WTC11 (cell line): ENCODE results near the gene CD300E. TPM values are rescaled to one million over a fixed set of nuclear protein-coding genes. Genes with fewer than 3 reads are reported as not detected.

Experiments
- ATAC-seq: fragments of 200-7000 bp; cut with Tn5 transposase; 2 replicates; pipeline ENCODE4 v1.10.0; 2021; ENCODE audit warnings: mild to moderate bottlenecking, moderate library complexity
- CTCF ChIA-PET: fragments of 300-600 bp; sonication (Branson Sonifier 250); formaldehyde crosslinking; loops from one replicate; lab custom pipeline; 2021; ENCODE audit warnings: antibody characterized with exemption; lab: Charles Lee
- POLR2A ChIA-PET: fragments of 350-600 bp; sonication (Branson Sonifier 250); formaldehyde crosslinking; loops from one replicate; lab custom pipeline; 2021; ENCODE audit warnings: antibody characterized with exemption; lab: Charles Lee
- DNase-seq: peaks from one replicate; pipeline ENCODE4 v3.0.0; 2021; ENCODE audit warnings: low spot score
- H3K27ac Mint-ChIP-seq: 2 replicates; pipeline ENCODE4 v1.8.0; 2021; ENCODE audit warnings: mixed read lengths
- H3K27me3 Mint-ChIP-seq: 2 replicates; pipeline ENCODE4 v1.8.0; 2021; ENCODE audit warnings: low read depth, mild to moderate bottlenecking, moderate library complexity, mixed read lengths
- H3K36me3 Mint-ChIP-seq: 2 replicates; pipeline ENCODE4 v1.8.0; 2021; ENCODE audit warnings: mixed read lengths
- H3K4me1 Mint-ChIP-seq: 2 replicates; pipeline ENCODE4 v1.8.0; 2022; ENCODE audit warnings: mixed read lengths
- H3K4me3 Mint-ChIP-seq: 2 replicates; pipeline ENCODE4 v1.8.0; 2021; ENCODE audit warnings: mild to moderate bottlenecking, moderate library complexity, mixed read lengths
- H3K9me3 Mint-ChIP-seq: 2 replicates; pipeline ENCODE4 v1.8.0; 2021; ENCODE audit warnings: mixed read lengths
- ARID4B ChIP-seq: sonication (generic); formaldehyde crosslinking; IDR thresholded peaks from 2 replicates; pipeline ENCODE4 v1.8.0; 2023; ENCODE audit warnings: missing genetic modification reagents, mild to moderate bottlenecking, borderline replicate concordance
- CDX4 ChIP-seq: fragments of 250-450 bp; sonication (Bioruptor Pico); IDR thresholded peaks from 2 replicates; pipeline ENCODE4 v1.9.0; 2021; ENCODE audit warnings: moderate library complexity, mild to moderate bottlenecking, inconsistent platforms, borderline replicate concordance
- CREM ChIP-seq: sonication (generic); formaldehyde crosslinking; IDR thresholded peaks from 2 replicates; pipeline ENCODE4 v1.8.1; 2022; ENCODE audit warnings: mild to moderate bottlenecking, missing genetic modification reagents, moderate library complexity
- FOXP1 ChIP-seq: sonication (generic); formaldehyde crosslinking; IDR thresholded peaks from 2 replicates; pipeline ENCODE4 v1.8.0; 2022; ENCODE audit warnings: missing genetic modification reagents, mild to moderate bottlenecking, moderate library complexity, borderline replicate concordance
- GRHL2 ChIP-seq: fragments of 250-450 bp; sonication (Bioruptor Pico); IDR thresholded peaks from 2 replicates; pipeline ENCODE4 v1.8.0; 2022; ENCODE audit warnings: mild to moderate bottlenecking, moderate library complexity; ENCODE audit not compliant: insufficient replicate concordance, severe bottlenecking
- GTF2I ChIP-seq: fragments of 250-450 bp; sonication (Bioruptor Pico); conservative IDR thresholded peaks from 2 replicates; pipeline ENCODE4 v1.4.0; 2021; ENCODE audit warnings: mild to moderate bottlenecking
- MXD4 ChIP-seq: fragments of 250-450 bp; sonication (Bioruptor Pico); IDR thresholded peaks from 2 replicates; pipeline ENCODE4 v1.8.0; 2021; ENCODE audit warnings: mild to moderate bottlenecking, moderate library complexity, borderline replicate concordance
- NR3C1 ChIP-seq: sonication (generic); formaldehyde crosslinking; conservative IDR thresholded peaks from 2 replicates; pipeline ENCODE4 v1.8.1; 2023; ENCODE audit warnings: low read depth, mild to moderate bottlenecking, missing genetic modification reagents
- SOX15 ChIP-seq: fragments of 250-450 bp; sonication (Bioruptor Pico); IDR thresholded peaks from 2 replicates; pipeline ENCODE4 v1.9.0; 2021; ENCODE audit warnings: mild to moderate bottlenecking
- SP1 ChIP-seq: sonication (generic); formaldehyde crosslinking; conservative IDR thresholded peaks from 2 replicates; pipeline ENCODE4 v1.8.1; 2022; ENCODE audit warnings: missing genetic modification reagents
- TP53 ChIP-seq: sonication (generic); formaldehyde crosslinking; IDR thresholded peaks from 2 replicates; pipeline ENCODE4 v1.8.1; 2023; ENCODE audit warnings: mild to moderate bottlenecking, missing genetic modification reagents
- ZNF138 ChIP-seq: sonication (generic); formaldehyde crosslinking; conservative IDR thresholded peaks from 2 replicates; pipeline ENCODE4 v1.8.1; 2022; ENCODE audit warnings: mild to moderate bottlenecking, moderate library complexity, missing genetic modification reagents
- ZNF263 ChIP-seq: sonication (generic); formaldehyde crosslinking; IDR thresholded peaks from 2 replicates; pipeline ENCODE4 v1.8.1; 2022; ENCODE audit warnings: low read depth, mild to moderate bottlenecking, moderate library complexity, missing genetic modification reagents
- ZNF281 ChIP-seq: sonication (generic); formaldehyde crosslinking; IDR thresholded peaks from 2 replicates; pipeline ENCODE4 v1.8.0; 2023; ENCODE audit warnings: mild to moderate bottlenecking, missing genetic modification reagents
- ZNF416 ChIP-seq: fragments of 250-450 bp; sonication (Bioruptor Pico); IDR thresholded peaks from 2 replicates; pipeline ENCODE4 v1.9.0; 2021; ENCODE audit warnings: mild to moderate bottlenecking, inconsistent platforms
- total RNA-seq: library from RNA; stranded (reverse); gene quantifications from 3 replicates; pipeline ENCODE4 v1.2.3, GENCODE V29; 2021
- TF ChIP-seq, protein P1 (sequence below): fragments of 250-450 bp; sonication (Bioruptor Pico); conservative IDR thresholded peaks from 2 replicates; pipeline ENCODE4 v1.9.0; 2021; ENCODE audit warnings: mild to moderate bottlenecking
- TF ChIP-seq, protein P2 (sequence below): sonication (generic); formaldehyde crosslinking; IDR thresholded peaks from 2 replicates; pipeline ENCODE4 v1.8.1; 2022; ENCODE audit warnings: mild to moderate bottlenecking, moderate library complexity, missing genetic modification reagents
- TF ChIP-seq, protein P3 (sequence below): sonication (generic); formaldehyde crosslinking; IDR thresholded peaks from 2 replicates; pipeline ENCODE4 v1.8.0; 2022; ENCODE audit warnings: mild to moderate bottlenecking, missing genetic modification reagents
- TF ChIP-seq, protein P4 (sequence below): sonication (generic); formaldehyde crosslinking; IDR thresholded peaks from 2 replicates; pipeline ENCODE4 v1.8.1; 2022; ENCODE audit warnings: mild to moderate bottlenecking, missing genetic modification reagents, moderate library complexity, borderline replicate concordance

The CD300E gene
- total RNA-seq, 1 experiment from 2014 or later: not detected

GRCh38 chr17:74671031-74671771, 47.7 kb upstream of the CD300E start (continued):
- TF ChIP-seq, protein P1, sequence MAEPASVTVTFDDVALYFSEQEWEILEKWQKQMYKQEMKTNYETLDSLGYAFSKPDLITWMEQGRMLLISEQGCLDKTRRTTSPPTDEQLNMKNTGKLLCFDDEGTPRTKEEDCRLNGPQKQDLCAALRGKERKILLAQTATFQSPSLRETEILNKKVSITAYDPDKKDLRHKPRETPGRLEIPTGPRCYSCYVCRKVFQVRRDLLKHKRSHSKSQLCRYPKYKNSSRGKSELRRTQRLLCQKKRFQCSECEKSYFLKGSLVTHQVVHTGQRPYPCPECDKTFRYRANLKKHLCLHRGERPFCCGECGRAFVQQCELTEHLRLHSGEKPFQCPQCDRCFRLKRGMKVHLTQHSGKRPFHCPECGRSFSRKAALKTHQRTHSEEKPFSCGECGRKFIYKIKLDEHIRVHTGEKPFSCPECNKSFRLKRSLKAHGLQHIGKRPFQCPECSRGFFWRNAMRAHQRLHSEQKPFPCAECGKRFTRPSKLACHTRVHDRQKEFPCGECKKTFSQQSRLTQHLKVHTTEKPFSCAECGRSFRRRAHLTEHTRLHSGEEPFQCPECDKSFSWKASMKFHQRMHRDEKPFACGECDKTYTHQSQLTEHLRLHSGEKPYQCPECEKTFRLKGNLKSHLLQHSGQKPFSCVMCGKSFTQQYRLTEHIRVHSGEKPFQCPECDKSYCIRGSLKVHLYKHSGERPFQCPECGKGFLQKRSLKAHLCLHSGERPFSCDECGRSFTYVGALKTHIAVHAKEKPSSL (CRISPR knock-in tag): no peak
- TF ChIP-seq ZNF416 (CRISPR knock-in tag) (0 out of 2 replicates have a peak, but pooled peaks have one; percentile 52), ZNF263 (CRISPR knock-in tag) (peak; percentile 89), MXD4 (peak; percentile 94; the same call in 1 of the 2 replicates), TP53 (CRISPR knock-in tag) (peak; percentile 100), NR3C1 (peak; percentile 100), FOXP1 (CRISPR knock-in tag) (peak; percentile 100), CDX4 (CRISPR knock-in tag) (no peak), CREM (CRISPR knock-in tag) (peak; percentile 97), GTF2I (CRISPR knock-in tag) (no peak), SOX15 (CRISPR knock-in tag) (no peak), GRHL2 (no peak), ZNF138 (CRISPR knock-in tag) (peak; percentile 99)
- TF ChIP-seq, protein P2, sequence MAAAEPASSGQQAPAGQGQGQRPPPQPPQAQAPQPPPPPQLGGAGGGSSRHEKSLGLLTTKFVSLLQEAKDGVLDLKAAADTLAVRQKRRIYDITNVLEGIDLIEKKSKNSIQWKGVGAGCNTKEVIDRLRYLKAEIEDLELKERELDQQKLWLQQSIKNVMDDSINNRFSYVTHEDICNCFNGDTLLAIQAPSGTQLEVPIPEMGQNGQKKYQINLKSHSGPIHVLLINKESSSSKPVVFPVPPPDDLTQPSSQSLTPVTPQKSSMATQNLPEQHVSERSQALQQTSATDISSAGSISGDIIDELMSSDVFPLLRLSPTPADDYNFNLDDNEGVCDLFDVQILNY: peak; percentile 99
- TF ChIP-seq, protein P3, sequence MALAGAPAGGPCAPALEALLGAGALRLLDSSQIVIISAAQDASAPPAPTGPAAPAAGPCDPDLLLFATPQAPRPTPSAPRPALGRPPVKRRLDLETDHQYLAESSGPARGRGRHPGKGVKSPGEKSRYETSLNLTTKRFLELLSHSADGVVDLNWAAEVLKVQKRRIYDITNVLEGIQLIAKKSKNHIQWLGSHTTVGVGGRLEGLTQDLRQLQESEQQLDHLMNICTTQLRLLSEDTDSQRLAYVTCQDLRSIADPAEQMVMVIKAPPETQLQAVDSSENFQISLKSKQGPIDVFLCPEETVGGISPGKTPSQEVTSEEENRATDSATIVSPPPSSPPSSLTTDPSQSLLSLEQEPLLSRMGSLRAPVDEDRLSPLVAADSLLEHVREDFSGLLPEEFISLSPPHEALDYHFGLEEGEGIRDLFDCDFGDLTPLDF (CRISPR knock-in tag): peak; percentile 99

DNA sequence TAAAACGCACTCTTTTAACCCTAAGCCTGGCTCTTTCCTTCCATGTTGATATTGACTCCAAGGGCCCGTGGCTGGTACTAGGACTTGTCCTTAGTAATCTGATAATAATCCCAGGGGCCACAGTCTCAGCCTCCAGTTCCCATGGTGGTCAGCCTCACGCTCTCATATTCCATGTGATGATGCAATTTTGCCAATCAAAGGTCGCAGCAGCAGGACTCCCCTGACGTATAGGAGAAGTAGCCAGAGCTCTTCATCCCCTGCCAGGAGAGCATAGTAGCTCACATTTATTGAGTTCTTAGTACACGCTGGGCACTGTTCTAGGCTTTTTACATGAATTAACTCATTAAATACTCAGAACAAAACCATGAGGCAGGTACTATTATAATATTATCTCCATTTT, 46.8 kb upstream of the CD300E start:
- Mint-ChIP-seq H3K36me3 (no peaks in the 10 kb centered on the region), H3K4me1 (peaks cover 5% of the 10 kb centered on the region), H3K9me3 (no peaks in the 10 kb centered on the region), H3K4me3 (no peak overlapping the region), H3K27me3 (peaks cover 76% of the 10 kb centered on the region), H3K27ac (no peak overlapping the region)
- no peak for DNase-seq
- ATAC-seq: no peak
- ChIA-PET CTCF (interaction anchor here (0.9 to 4.2 kb wide), 7 partner anchors 13 to 291 kb away, joined by 3 to 43 read pairs (median 7); partner anchors contain the start of genes FDXR and RAB37), POLR2A (no interaction called here)
- TF ChIP-seq, protein P1 (CRISPR knock-in tag): no peak
- TF ChIP-seq ARID4B (CRISPR knock-in tag): no peak
- no peak for TF ChIP-seq ZNF281 (CRISPR knock-in tag)
- TF ChIP-seq SP1 (CRISPR knock-in tag): no peak
- TF ChIP-seq, protein P4, sequence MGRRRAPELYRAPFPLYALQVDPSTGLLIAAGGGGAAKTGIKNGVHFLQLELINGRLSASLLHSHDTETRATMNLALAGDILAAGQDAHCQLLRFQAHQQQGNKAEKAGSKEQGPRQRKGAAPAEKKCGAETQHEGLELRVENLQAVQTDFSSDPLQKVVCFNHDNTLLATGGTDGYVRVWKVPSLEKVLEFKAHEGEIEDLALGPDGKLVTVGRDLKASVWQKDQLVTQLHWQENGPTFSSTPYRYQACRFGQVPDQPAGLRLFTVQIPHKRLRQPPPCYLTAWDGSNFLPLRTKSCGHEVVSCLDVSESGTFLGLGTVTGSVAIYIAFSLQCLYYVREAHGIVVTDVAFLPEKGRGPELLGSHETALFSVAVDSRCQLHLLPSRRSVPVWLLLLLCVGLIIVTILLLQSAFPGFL (CRISPR knock-in tag): no peak
